Trophoblast cell (in vitro differentiated cells and primary cell): ENCODE results near the gene ERMN.

ENCODE experiments used
- DNase-seq, 2 donors: peaks; one replicate each; pipeline ENCODE4 v3.0.0-alpha.2; 2016
- H2AFZ ChIP-seq: 2 replicates; pipeline ENCODE4 v1.6.1; 2013; ENCODE audit warnings: low read length, moderate library complexity, mild to moderate bottlenecking; ENCODE audit not compliant: insufficient read depth, poor library complexity
- H2AK5ac ChIP-seq: 2 replicates; pipeline ENCODE4 v1.6.1; 2013; ENCODE audit warnings: mild to moderate bottlenecking, low read length
- H2BK120ac ChIP-seq: 2 replicates; pipeline ENCODE4 v1.6.1; 2013; ENCODE audit warnings: low read length, mild to moderate bottlenecking, moderate library complexity; ENCODE audit not compliant: insufficient read depth, poor library complexity
- H2BK12ac ChIP-seq: 2 replicates; pipeline ENCODE4 v1.6.1; 2013; ENCODE audit warnings: mild to moderate bottlenecking, low read length, moderate library complexity
- H2BK5ac ChIP-seq: 2 replicates; pipeline ENCODE4 v1.6.1; 2013; ENCODE audit warnings: low read length, low read depth, moderate library complexity, mild to moderate bottlenecking; ENCODE audit not compliant: poor library complexity
- H3K14ac ChIP-seq: 2 replicates; pipeline ENCODE4 v1.6.1; 2013; ENCODE audit warnings: mild to moderate bottlenecking, low read length
- H3K18ac ChIP-seq: 2 replicates; pipeline ENCODE4 v1.6.1; 2013; ENCODE audit warnings: mild to moderate bottlenecking, low read length
- H3K23ac ChIP-seq: 2 replicates; pipeline ENCODE4 v1.6.1; 2013; ENCODE audit warnings: low read length
- H3K27ac ChIP-seq: 2 replicates; pipeline ENCODE4 v1.5.1; 2013; ENCODE audit warnings: low read depth, mild to moderate bottlenecking, inconsistent platforms, low read length, moderate library complexity
- H3K27me3 ChIP-seq: 2 replicates; pipeline ENCODE4 v1.6.1; 2013; ENCODE audit warnings: inconsistent platforms, mild to moderate bottlenecking, low read length, moderate library complexity; ENCODE audit not compliant: insufficient read depth
- H3K36me3 ChIP-seq, 2 experiments: 1 replicate in 1 of 2; 2 replicates in 1 of 2; pipeline ENCODE4 v1.6.1; 2013; ENCODE audit warnings: low read length in 2 of 2, mild to moderate bottlenecking in 2 of 2, moderate library complexity in 1 of 2; ENCODE audit not compliant: insufficient read depth in 2 of 2, control insufficient read depth in 1 of 2
- H3K4ac ChIP-seq: 2 replicates; pipeline ENCODE4 v1.6.1; 2013; ENCODE audit warnings: low read depth, mild to moderate bottlenecking, low read length, moderate library complexity
- H3K4me1 ChIP-seq, 2 experiments: 1 replicate in 1 of 2; 2 replicates in 1 of 2; pipeline ENCODE4 v1.6.1; 2013; ENCODE audit warnings: low read length in 2 of 2, mild to moderate bottlenecking in 2 of 2, moderate library complexity in 1 of 2; ENCODE audit not compliant: insufficient read depth in 2 of 2, control insufficient read depth in 1 of 2
- H3K4me2 ChIP-seq: 2 replicates; pipeline ENCODE4 v1.6.1; 2013; ENCODE audit warnings: inconsistent platforms, mild to moderate bottlenecking, low read length, moderate library complexity
- H3K4me3 ChIP-seq: 2 replicates; pipeline ENCODE4 v1.5.1; 2013; ENCODE audit warnings: mild to moderate bottlenecking, low read depth, low read length, inconsistent platforms
- H3K79me1 ChIP-seq: one replicate; pipeline ENCODE4 v1.6.1; 2013; ENCODE audit warnings: low read length
- H3K79me2 ChIP-seq: 2 replicates; pipeline ENCODE4 v1.6.1; 2013; ENCODE audit warnings: low read length, mild to moderate bottlenecking; ENCODE audit not compliant: control insufficient read depth, insufficient read depth, poor library complexity
- H3K9ac ChIP-seq: 2 replicates; pipeline ENCODE4 v1.6.1; 2013; ENCODE audit warnings: mild to moderate bottlenecking, low read length
- H3K9me3 ChIP-seq: 2 replicates; pipeline ENCODE4 v1.6.1; 2013; ENCODE audit warnings: low read depth, mild to moderate bottlenecking, control low read depth, inconsistent platforms, low read length; ENCODE audit not compliant: insufficient read depth
- H4K12ac ChIP-seq: 2 replicates; pipeline ENCODE4 v1.6.1; 2013; ENCODE audit warnings: low read depth, mild to moderate bottlenecking, low read length, moderate library complexity
- H4K8ac ChIP-seq: 2 replicates; pipeline ENCODE4 v1.6.1; 2013; ENCODE audit warnings: low read depth, mild to moderate bottlenecking, low read length, moderate library complexity
- H4K91ac ChIP-seq: one replicate; pipeline ENCODE4 v1.6.1; 2013; ENCODE audit warnings: low read depth, mild to moderate bottlenecking, low read length, moderate library complexity
- WGBS: extraction: QIAGEN DNeasy Blood & Tissue Kit; methylation state at CpG from one replicate; pipeline ENCODE4 v1.1.7; 2013; ENCODE audit warnings: missing lambda C conversion rate; ENCODE audit not compliant: insufficient read length, insufficient coverage; ENCODE audit errors: extremely low coverage; 5-methylcytosine and 5-hydroxymethylcytosine counted together

Gene ERMN

GRCh38 chr2:157359628-157360027 is 34.0 kb upstream of the ERMN start:
- H4K91ac ChIP-seq: no peak overlapping the region
- no peak overlapping the region for H3K9ac ChIP-seq
- H2BK5ac ChIP-seq: no peak overlapping the region
- H3K9me3 ChIP-seq: peaks cover 5% of the 10 kb centered on the region
- H2AK5ac ChIP-seq: no peak overlapping the region
- H4K8ac ChIP-seq: no peak overlapping the region
- H3K36me3 ChIP-seq: no peaks in the 10 kb centered on the region
- no peak overlapping the region for H2BK12ac ChIP-seq
- H3K14ac ChIP-seq: no peak overlapping the region
- H3K4me3 ChIP-seq: no peak overlapping the region
- DNase-seq: no peak
- no peaks in the 10 kb centered on the region for H3K79me2 ChIP-seq
- H4K12ac ChIP-seq: no peak overlapping the region
- no peak overlapping the region for H3K18ac ChIP-seq
- no peak overlapping the region for H2AFZ ChIP-seq
- no peak overlapping the region for H3K4ac ChIP-seq
- no peak overlapping the region for H3K27ac ChIP-seq
- no peak overlapping the region for H3K4me2 ChIP-seq
- no peaks in the 10 kb centered on the region for H3K4me1 ChIP-seq
- WGBS: no CpG with 5 or more reads among the region's 2 CpGs
- no peaks in the 10 kb centered on the region for H3K27me3 ChIP-seq
- no peak overlapping the region for H3K23ac ChIP-seq
- no peak overlapping the region for H2BK120ac ChIP-seq
- no peaks in the 10 kb centered on the region for H3K79me1 ChIP-seq

GRCh38 chr2:157355618-157356017 is 30.0 kb upstream of the ERMN start:
- no peak overlapping the region for H3K4me3 ChIP-seq
- no peaks in the 10 kb centered on the region for H3K4me1 ChIP-seq
- H3K4ac ChIP-seq: no peak overlapping the region
- H2AFZ ChIP-seq: no peak overlapping the region
- H4K8ac ChIP-seq: no peak overlapping the region
- no peak overlapping the region for H2BK120ac ChIP-seq
- H2AK5ac ChIP-seq: no peak overlapping the region
- H4K91ac ChIP-seq: no peak overlapping the region
- H3K79me2 ChIP-seq: no peaks in the 10 kb centered on the region
- no peak overlapping the region for H4K12ac ChIP-seq
- WGBS: no CpG with 5 or more reads among the region's 1 CpG
- H3K14ac ChIP-seq: no peak overlapping the region
- H3K9me3 ChIP-seq: no peaks in the 10 kb centered on the region
- no peak overlapping the region for H3K18ac ChIP-seq
- H3K23ac ChIP-seq: no peak overlapping the region
- H3K79me1 ChIP-seq: no peaks in the 10 kb centered on the region
- H3K9ac ChIP-seq: no peak overlapping the region
- no peak overlapping the region for H2BK12ac ChIP-seq
- H3K4me2 ChIP-seq: no peak overlapping the region
- peak in 1 of 2 donors; percentile 19 for DNase-seq
- H3K27ac ChIP-seq: no peak overlapping the region
- no peaks in the 10 kb centered on the region for H3K27me3 ChIP-seq
- H3K36me3 ChIP-seq: no peaks in the 10 kb centered on the region
- no peak overlapping the region for H2BK5ac ChIP-seq

- Histone ChIP-seq H3K9me3 (no peaks in the 10 kb centered on the region), H4K91ac (no peak overlapping the region), H3K9ac (no peak overlapping the region), H4K8ac (no peak overlapping the region), H2BK5ac (no peak overlapping the region), H2AK5ac (no peak overlapping the region), H3K4me1 (no peaks in the 10 kb centered on the region), H3K79me2 (no peaks in the 10 kb centered on the region), H4K12ac (no peak overlapping the region), H2BK12ac (no peak overlapping the region), H2AFZ (no peak overlapping the region), H3K36me3 (no peaks in the 10 kb centered on the region), H3K14ac (no peak overlapping the region), H3K27me3 (no peaks in the 10 kb centered on the region), H3K18ac (no peak overlapping the region), H3K4me2 (no peak overlapping the region), H3K4ac (no peak overlapping the region), H2BK120ac (no peak overlapping the region), H3K23ac (no peak overlapping the region), H3K4me3 (no peak overlapping the region), H3K27ac (no peak overlapping the region), H3K79me1 (no peaks in the 10 kb centered on the region)
- DNase-seq: peak in 1 of 2 donors; percentile 11
- WGBS: no CpG with 5 or more reads among the region's 1 CpG
These were observed 24.4 kb upstream of the ERMN start for GRCh38 chr2:157349949-157350515.

- Histone ChIP-seq H2BK5ac (no peak overlapping the region), H3K4me3 (no peak overlapping the region), H4K8ac (no peak overlapping the region), H4K12ac (no peak overlapping the region), H3K9ac (no peak overlapping the region), H3K27me3 (no peaks in the 10 kb centered on the region), H3K9me3 (no peaks in the 10 kb centered on the region), H2AFZ (no peak overlapping the region), H2BK12ac (no peak overlapping the region), H3K27ac (no peak overlapping the region), H3K4me1 (no peaks in the 10 kb centered on the region), H3K79me2 (no peaks in the 10 kb centered on the region), H3K23ac (no peak overlapping the region), H3K14ac (no peak overlapping the region), H3K18ac (no peak overlapping the region), H3K4me2 (no peak overlapping the region), H2AK5ac (no peak overlapping the region), H3K79me1 (no peaks in the 10 kb centered on the region), H4K91ac (no peak overlapping the region), H3K4ac (no peak overlapping the region), H2BK120ac (no peak overlapping the region), H3K36me3 (no peaks in the 10 kb centered on the region)
- no CpG with 5 or more reads among the region's 3 CpGs for WGBS
- no peak for DNase-seq
These were observed 22.8 kb upstream of the ERMN start for GRCh38 chr2:157348291-157348921.
